ENCODE results near the gene ZC3H7B. TPM values are rescaled to one million over a fixed set of nuclear protein-coding genes. Genes with fewer than 3 reads are reported as not detected.
A peak's percentile ranks its signal among the peaks of the same experiment; 100 is the strongest.
"Not testable (repeated sequence)": the region's sequence is repeated elsewhere in the genome, so short reads cannot be mapped to it uniquely, and the experiment has no call there.

The ZC3H7B gene
- total RNA-seq, 1 experiment from 2014 or later: 58.7 TPM

DNA sequence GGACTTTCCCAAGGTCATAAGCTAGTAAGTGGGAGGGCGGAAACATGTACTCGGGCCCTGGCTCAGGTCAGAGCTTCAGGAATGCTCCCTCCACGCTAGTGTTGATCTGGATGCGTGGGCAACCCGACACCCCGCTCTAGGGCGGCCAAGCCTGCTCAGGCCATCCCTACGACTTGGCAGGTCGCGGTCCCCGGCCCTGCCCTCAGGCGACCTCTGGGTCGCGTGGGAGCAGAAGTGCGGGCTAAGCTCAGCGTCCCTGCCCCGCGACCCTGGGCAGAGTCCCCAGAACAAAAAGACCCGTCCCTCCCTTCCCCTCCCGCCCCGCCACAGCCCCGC is 79.6 kb downstream of the ZC3H7B start:
- peak; percentile 60 for DNase-seq (ENCODE audit: low read depth)

DNA sequence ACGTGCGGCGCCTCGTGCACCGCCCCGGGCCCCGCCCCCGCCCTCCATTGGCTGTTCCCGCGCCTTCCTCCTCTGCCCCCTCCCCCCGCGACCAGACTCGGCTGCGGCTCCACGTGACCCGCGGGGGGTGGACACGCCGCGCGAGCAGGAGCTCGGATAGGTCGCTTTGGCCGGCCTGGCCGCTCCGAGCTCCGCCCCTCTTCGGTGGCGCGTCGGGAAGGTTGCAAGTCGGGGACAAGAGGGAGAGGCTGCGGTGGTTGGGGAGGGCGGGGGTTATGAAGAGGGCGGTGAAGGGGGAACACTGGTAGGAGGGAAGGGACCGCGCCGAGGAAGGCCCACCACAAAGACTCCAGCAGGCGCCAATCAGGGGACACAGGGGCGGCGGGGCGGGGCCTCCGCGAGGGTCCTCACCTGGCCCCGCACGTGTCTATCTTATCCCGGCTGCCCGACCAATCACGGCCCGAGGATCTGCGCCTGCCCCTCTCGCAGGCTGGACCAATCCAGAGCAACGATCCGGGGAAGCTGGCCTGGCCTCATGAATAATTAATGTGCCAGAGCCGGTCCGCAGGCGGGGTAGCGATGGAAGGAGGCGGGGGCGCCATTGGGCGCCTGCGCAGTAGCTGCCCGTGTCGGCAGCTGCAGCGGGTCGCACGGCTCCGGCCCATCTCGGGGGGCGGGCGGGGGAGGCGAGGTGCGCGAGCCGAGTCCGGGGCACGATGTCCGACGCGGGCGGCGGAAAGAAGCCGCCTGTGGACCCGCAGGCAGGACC is 80.2 kb downstream of the ZC3H7B start, which contains the start of gene TEF:
TEF (plus strand) TSS at position 614 of the 769 bp plus-strand sequence; CDS start at position 717, 103 bp downstream.
- peak; percentile 97 for DNase-seq (ENCODE audit: low read depth)

DNA sequence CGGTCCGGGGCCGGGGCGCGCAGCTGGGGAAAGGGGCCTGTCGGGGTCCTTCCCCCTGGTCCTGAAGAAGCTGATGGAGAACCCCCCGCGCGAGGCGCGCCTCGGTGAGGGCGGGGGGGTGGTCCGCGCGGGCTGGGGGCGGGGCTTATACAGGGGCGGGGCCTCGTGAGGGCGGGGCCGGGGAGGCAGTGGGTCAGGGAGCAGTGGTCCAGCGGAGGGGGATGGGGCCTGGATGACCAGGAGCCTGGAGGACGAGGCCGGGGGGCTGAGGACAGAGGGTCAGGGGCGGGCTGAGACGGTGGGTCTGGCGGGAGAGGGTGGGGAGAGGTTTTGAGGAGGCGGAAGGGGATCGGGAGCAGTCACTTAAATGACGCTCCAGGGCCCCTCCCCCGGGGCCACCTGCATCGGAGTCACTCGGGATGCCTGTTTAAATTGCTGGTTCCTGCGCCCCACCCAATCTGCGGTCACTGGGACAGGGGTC is 80.8 kb downstream of the ZC3H7B start:
- no peak for DNase-seq (ENCODE audit: low read depth)

DNA sequence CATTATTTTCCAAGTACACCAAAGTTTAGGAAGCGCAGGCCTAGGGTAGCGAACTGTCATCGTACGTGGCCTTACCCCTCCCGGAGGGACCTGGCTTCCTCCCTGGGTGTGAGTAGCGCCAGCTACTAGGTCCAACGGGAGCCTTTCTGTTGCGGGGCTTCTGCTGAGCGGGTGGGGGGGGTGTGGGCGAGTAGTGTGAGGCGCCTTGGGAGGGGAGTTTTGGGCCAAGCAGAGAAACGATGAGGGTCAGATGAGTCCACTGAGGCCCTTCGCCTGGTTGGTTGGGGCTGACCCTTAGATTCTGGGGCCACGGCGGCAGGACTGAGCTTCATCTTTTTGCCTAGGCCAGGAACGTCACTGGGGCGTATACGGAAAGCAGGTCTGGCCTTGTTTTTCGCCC is 81.3 kb downstream of the ZC3H7B start:
- DNase-seq (ENCODE audit: low read depth): no peak

DNA sequence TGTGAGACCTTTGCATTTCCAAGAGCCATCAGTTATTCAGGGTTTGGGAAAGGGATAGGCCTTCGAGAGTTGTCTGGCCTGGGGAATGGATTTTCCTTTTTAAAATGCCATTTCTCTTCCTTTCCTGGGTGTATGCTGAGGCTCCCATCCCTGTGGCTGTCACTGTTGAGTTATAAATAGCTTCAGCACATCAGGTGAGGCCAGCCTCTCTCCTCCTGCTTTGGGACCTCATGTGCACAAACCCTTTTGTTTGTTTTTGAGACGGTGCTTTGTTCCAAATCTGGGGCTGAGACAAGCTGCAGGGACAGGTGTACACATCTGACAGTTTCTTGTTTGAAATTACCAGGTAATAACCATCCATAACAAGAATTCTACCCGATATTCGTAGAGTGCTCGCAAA is 81.8 kb downstream of the ZC3H7B start:
- DNase-seq (ENCODE audit: low read depth): no peak

DNA sequence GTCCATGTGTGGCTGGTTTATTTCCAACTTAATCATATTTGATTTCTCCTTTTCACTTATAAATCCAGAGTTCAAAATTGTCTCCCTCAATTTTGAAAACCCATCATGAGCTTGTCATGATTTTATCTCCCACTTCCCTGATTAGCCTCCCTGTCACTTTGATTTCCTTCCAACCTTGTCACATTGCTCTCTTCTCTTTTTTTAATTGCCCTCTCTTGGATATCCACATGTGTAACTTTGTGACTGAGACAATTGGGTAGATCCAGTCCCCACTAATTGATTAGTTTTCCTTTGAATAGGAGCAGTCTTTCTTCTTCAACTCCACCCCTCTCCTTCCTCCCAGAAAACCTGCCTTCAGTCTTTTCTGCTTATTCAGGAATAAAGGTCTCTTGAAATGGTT is 82.8 kb downstream of the ZC3H7B start:
- DNase-seq (ENCODE audit: low read depth): no peak

DNA sequence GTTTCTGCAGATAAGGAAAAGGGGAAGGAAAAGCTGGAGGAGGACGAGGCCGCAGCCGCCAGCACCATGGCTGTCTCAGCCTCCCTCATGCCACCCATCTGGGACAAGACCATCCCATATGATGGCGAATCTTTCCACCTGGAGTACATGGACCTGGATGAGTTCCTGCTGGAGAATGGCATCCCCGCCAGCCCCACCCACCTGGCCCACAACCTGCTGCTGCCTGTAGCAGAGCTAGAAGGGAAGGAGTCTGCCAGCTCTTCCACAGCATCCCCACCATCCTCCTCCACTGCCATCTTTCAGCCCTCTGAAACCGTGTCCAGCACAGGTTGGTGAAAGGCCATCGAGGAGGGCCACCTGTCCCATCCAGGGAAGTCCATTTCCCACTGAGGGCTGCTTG is 86.0 kb downstream of the ZC3H7B start:
- no peak for DNase-seq (ENCODE audit: low read depth)

DNA sequence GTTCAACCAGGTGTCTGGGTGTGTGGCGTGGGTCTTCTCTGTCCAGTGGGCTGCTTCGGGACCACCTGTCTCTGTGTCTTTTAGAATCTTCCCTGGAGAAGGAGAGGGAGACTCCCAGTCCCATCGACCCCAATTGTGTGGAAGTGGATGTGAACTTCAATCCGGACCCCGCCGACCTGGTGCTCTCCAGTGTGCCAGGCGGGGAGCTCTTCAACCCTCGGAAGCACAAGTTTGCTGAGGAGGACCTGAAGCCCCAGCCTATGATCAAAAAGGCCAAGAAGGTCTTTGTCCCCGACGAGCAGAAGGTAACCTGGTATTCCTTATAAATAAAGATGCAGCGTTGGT is 92.7 kb downstream of the ZC3H7B start:
- no peak for DNase-seq (ENCODE audit: low read depth)

DNA sequence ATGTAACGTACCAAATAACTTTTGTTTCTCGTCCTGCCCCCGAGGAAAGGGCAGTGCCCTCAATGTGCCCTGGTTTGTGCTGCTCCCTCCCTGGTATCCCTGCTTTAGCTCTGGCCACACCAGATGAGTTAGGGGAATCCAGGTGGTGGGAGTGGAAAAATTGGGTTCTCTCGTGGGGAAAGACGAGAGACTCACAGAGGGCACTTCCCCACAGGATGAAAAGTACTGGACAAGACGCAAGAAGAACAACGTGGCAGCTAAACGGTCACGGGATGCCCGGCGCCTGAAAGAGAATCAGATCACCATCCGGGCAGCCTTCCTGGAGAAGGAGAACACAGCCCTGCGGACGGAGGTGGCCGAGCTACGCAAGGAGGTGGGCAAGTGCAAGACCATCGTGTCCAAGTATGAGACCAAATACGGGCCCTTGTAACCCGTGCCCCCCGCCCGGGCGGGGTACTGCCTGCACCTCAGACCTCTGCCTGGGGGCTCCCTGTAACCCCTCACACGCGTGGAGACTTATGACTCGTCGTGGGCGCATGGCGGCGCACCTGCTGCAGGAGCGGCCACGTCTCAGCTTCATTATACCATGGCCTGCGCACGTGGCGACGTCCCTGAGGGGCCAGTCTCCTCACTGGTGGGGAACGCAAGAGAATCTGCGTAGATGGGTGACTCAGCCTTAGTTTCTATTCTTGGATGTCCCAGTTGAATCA is 94.4 kb downstream of the ZC3H7B start:
- DNase-seq (ENCODE audit: low read depth): no peak

DNA sequence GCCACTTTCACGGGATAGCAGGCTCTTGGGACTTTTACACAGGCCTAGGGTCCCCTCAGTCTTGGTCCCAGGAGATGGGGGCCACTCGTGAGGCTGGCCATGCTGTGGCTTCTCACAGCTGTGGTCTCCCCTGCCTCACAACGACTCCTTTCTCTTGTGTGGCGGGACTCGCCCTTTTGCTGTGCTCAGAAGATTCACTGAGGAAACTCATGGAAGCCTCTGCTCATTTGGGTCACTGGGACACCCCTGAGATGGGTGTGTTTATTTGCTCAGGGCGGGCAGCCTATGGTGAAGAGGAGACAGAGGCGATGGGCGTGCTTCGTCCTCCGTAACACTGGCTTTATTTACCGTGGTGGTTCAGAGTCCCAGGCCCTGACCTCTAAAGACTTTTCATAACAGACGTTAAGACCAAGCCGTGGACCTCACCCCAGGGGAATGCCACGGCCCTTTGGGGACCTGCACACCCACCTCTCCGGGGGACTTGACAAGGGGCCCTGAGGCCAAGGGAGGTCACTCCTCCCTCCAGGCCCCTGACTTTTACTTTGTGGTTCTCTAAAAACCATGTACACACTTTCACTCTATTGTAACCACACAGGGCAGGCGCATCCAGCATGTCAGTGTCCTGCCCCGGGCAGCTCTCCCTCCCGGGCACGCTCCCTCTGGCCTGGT is 96.0 kb downstream of the ZC3H7B start:
- DNase-seq (ENCODE audit: low read depth): no peak

DNA sequence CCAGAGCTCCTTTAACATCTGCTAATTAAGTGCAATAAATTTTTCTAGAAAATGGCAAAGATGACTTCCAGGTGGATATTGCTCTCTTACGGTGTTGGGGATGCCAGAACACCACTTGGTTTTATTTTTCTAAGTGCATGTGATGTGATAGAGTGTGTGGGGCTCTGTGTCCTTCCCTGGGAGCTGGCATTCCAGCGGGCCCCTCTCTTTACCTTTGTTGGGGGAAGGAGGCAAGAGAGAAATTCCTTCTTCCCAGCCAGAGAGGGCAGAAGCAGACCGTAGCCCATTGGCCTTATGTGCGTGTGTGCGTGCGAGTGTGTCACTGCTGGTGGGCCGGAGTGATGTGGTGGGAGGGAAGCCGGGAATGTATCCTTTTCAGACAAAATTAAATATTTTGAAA is 97.6 kb downstream of the ZC3H7B start:
- DNase-seq (ENCODE audit: low read depth): no peak

DNA sequence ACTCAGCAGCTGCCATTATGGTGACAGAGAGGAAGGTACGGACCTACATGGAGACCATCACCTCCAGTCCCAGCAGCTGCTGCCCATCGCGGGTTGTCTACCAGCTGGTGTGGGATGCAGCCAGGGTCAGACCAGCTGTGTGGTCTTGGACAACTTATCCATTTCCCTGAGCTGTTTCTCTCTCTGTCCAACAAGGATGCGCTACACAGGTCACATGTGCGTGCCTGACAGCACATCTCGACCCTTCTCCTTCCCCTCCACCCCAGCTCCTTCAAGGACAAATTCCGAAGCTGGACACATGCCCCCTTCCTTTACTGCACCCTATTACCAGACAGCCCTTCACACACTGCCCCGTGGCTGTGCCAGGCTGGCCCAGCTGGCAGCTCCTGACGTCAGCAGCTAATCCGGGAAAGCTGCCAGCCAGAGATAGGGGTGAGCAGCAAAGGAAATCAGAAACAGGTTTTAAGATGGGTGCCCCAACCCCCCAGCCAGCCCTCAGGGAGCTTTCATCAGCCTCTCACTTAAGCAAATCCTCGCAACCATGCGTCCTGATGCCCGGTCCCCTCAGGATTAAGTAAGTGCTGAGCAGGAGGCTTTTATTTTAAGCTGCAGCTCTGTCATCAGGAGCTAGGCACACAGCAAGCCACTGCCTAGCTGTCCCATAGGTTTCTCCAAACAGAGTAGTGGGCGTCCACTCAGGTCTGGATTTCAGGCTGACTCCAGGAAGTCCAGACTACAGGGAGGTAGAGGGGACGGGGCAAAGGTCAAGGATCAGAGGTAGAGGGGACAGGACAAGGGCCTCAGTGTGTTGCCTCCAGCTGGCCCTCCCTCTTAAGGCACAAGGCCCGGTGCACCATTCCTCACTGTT is 100.7 kb downstream of the ZC3H7B start:
- peak; percentile 54 for DNase-seq (ENCODE audit: low read depth)

DNA sequence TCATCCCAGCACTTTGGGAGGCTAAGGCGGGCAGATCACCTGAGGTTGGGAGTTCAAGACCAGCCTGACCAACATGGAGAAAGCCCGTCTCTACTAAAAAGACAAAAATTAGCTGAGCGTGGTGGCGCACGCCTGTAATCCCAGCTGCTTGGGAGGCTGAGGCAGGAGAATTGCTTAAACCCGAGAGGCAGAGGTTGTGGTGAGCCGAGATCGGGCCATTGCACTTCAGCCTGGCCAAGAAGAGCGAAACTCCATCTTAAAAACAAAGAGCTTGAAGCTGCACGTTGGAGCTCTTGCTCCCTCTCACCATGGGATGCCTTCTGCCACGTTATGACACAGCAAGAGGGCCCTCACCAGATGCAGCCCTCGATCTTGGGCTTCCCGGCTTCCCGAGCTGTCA is 101.5 kb downstream of the ZC3H7B start:
- not testable (repeated sequence) for DNase-seq (ENCODE audit: low read depth)

DNA sequence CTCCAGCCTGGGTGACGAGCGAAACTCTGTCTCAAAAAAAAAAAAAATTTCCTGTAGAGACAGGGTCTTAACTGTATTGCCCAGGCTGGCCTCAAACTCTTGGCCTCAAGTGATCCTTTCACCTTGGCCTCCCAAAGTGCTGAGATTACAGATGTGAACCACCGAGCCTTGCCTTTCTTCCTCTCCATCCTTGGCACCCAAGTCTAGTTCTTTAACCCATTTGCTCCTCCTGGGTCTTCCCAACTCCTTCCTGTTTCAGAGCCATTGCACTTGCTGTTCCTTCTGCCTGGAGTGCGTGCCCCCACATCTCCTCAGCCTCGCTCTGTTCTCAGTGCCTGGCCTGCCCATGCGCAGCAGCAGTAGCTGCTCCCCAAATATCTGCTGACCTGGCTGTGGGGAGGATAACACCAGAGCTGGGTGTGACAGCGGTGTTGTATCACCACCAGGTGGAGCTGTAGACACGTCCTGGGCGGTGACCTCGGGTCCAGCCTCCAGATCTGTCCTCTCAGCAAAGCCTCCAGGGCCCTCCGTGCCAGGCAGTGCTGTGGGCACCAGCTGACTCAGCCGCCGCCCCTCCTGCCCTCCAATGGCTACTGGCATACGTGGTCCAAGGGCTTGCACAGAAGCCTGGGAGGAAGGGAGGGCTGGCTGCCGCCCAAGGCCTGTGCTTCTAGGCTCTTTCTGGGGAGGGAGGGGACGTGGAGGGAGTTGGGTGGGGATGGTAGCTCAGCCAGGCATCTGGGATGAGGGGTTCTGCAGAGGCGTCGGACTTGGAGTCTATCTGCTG is 102.4 kb downstream of the ZC3H7B start:
- peak; percentile 93 for DNase-seq (ENCODE audit: low read depth)

DNA sequence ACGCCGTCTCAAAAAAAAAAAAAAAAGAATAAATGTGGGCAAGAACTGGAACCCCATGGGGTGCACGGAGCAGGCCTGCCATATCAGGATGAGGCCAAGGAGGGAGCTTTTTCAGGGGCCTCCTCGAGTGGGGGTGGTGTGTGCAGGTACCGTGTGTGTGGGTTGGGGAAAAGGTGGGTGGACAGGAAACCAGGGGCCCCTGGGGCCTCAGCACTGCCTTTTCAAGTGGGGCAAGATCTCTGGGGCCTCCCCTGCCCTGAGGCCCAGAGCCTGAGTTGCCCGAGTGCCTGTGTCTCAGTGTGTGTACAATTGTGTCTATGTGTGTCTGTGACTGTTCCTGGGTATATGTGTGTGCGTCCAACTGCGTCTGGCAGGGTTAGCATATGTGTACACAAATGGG is 104.3 kb downstream of the ZC3H7B start:
- DNase-seq (ENCODE audit: low read depth): no peak

DNA sequence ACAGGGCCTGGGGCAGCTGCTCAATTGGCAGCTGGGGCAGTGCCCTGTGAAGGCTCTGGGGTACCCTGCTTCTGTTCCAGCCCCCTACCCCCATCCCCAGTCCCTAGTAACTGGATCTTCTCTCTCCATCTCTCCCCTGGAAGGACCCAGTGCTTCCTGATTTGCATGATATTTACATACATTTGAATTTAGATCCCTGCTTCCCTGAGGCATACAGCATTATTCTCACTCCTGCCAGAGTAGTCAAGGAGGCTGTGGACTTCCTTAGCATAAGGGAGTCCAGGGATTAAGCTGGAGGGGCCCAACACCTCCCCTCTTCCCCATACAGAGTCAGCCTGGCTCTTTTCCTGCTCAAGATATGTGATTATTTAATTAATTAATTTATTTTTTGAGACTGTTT is 105.1 kb downstream of the ZC3H7B start:
- no peak for DNase-seq (ENCODE audit: low read depth)

DNA sequence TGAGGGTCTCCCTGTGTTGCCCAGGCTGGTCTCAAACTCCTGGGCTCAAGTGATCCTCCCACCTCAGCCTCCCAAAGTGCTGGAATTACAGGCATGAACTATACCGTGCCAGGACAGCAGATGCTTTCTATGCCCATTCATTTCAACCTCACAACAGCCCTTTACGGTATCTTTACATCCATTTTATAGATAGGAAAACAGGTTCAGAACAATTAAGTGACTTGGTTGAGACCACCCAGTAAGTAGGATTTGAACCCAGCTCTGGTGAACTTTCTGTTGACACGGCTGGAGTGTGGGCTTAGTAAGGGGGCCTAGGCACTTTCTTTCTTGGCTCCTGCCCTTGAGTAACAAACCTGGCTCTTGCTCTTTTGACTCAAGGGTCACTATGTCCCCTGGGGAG is 106.1 kb downstream of the ZC3H7B start:
- DNase-seq (ENCODE audit: low read depth): no peak

DNA sequence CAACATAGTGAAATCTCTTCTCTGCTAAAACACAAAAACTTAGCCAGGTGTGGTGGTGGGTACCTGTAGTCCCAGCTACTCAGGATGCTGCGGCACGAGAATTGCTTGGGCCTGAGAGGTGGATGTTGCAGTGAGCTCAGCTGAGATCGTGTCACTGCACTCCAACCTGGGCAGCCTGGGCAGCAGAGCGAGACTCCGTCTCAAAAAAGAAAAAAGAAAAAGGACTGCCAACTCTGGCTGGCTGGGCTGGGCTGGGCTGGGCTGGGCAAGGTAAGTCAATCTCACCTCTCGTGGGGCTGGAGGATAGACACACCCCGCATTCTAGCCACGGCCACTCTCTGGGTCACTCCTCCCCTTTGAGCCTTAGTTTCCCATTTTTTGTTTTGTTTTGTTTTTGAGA is 107.3 kb downstream of the ZC3H7B start:
- no peak for DNase-seq (ENCODE audit: low read depth)
